ENCODE data around the gene MGAT4B.
"Not testable (repeated sequence)": the region's sequence is repeated elsewhere in the genome, so short reads cannot be mapped to it uniquely, and the experiment has no call there.

Gene MGAT4B

DNA sequence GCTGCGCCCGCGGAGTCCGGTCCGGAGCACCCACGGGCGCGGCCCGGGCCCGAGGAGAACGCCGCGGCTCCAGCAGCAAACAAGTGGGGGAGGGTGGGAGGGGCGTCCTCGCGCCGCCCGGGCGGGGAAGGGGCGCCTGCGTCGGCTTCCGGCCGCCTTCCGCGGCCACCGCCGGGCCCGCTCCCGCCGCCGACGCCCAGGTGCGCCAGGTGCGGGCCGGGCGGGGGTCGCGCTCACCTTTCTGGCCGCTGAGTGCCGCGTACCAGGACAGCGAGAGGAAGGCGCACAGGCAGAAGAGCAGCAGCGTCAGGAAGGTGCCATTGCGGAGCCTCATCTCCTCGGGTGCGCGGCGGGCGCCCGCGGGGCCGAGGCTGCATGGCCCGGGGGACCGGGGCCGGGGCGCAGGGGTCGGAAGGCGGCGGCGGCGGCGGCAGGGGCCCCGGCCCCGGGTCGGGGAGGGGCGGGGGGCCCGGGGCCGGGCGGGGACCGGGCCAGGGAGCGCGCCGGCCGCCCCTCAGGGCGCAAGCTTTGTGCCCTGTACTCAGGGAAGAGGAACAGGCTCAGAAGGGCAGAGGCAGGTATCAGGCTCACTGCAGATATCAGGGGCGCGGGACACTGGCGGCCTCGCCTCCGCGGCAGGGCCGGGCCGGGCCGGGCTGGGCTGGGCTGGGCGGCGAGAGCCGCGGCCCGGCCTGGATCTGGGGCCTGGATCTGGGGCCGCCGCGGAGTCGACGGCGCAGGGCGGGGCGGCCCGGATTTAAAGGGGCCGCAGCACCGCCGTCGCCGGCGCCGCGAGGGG is at the start of gene MGAT4B:
TSS of gene MGAT4B (minus strand) at position 617 of the 799 bp plus-strand sequence. CDS start at position 334, 283 bp downstream.
- peak in 42 of 58 donors; percentile 22 to 77 (median 56) for DNase-seq

GRCh38 chr5:179854356-179854755 is 47.7 kb upstream of the MGAT4B start:
- no peak for DNase-seq

GRCh38 chr5:179852993-179853547 is 46.4 kb upstream of the MGAT4B start:
- no peak for DNase-seq

- no peak for DNase-seq
Measured at GRCh38 chr5:179841621-179842020, 35.0 kb upstream of the MGAT4B start.

DNA sequence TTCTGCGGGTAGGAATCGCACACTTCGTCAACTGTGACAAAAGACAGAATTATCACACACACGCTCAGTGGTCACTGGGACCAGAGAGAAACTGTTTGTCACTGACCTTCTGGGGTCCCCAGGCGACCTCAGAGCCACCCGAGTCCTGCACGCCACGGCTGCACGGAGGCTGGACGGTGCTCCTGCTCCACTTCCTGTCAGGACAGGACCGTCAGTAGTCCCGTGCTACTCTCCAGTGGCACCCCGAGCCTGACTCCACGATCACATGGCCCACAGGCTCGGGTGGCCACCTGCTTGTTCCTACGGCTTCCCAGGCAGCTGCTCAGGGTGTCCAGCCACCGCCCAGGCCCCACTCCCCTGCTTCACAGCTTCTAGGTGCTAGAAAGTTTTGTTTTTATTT is 34.1 kb upstream of the MGAT4B start:
- no peak for DNase-seq

- DNase-seq, result no peak
Measured at GRCh38 chr5:179840321-179840720, 33.7 kb upstream of the MGAT4B start.

DNA sequence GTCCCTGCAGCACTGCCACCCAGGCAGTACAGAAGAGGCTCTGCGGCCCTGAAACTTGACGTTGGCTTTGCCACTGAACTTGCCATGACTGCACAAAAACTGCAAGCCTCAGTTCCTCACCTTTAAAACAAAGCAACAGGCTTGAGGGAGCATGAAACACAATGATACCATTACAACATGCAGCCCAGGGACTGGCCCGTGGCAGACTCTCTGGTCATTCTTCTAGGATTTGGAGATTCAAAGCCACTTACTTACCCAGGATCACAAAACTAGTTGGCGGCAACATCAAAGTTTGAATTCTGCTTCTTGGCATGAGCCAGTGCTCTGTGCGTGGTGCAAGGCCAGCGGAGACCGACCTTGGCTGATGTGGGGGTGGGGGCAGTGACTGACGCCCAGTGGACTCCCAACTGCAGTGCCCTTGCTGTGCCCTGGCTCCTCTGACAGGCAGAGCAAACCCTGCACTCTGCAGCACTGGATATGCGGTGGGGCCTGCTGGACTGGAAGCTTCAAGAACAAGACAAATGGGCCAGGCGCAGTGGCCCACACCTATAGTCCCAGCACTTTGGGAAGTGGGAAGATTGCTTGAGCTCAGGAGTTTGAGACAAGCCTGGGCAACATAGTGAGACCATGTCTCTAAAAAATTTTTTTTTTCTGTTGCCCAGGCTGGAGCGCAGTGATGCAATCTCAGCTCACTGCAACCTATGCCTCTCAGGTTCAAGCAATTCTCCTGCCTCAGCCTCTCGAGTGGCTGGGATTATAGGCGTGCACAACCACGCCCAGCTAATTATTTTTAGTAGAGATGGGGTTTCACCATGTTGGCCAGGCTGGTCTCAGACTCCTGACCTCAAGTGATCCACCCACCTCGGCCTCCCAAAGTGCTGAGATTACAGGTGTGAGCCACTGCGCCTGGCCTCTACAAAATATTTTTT is 32.9 kb upstream of the MGAT4B start:
- DNase-seq, result no peak

GRCh38 chr5:179837076-179838011 is 30.7 kb upstream of the MGAT4B start:
- DNase-seq, result no peak

DNA sequence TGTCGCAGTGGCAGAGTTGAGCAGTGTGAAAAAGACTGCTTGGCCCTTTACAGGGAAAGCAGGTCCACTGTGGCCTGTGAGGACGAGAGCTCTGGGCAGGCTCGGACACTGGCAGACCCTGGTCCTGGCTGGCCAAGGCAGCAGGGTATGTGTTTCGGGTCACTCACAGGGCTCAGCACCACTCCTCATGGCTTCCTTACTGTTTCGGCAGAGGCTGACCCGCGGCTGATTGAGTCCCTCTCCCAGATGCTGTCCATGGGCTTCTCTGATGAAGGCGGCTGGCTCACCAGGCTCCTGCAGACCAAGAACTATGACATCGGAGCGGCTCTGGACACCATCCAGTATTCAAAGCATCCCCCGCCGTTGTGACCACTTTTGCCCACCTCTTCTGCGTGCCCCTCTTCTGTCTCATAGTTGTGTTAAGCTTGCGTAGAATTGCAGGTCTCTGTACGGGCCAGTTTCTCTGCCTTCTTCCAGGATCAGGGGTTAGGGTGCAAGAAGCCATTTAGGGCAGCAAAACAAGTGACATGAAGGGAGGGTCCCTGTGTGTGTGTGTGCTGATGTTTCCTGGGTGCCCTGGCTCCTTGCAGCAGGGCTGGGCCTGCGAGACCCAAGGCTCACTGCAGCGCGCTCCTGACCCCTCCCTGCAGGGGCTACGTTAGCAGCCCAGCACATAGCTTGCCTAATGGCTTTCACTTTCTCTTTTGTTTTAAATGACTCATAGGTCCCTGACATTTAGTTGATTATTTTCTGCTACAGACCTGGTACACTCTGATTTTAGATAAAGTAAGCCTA is 29.8 kb upstream of the MGAT4B start:
- no peak for DNase-seq

DNA sequence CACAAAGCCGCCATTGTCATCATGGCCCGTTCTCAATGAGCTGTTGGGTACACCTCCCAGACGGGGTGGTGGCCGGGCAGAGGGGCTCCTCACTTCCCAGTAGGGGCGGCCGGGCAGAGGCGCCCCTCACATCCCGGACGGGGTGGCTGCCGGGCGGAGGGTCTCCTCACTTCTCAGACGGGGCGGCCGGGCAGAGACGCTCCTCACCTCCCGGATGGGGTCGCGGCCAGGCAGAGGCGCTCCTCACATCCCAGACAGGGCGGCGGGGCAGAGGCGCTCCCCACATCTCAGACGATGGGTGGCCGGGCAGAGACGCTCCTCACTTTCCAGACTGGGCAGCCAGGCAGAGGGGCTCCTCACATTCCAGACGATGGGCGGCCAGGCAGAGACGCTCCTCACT is 28.2 kb upstream of the MGAT4B start:
- not testable (repeated sequence) for DNase-seq

DNA sequence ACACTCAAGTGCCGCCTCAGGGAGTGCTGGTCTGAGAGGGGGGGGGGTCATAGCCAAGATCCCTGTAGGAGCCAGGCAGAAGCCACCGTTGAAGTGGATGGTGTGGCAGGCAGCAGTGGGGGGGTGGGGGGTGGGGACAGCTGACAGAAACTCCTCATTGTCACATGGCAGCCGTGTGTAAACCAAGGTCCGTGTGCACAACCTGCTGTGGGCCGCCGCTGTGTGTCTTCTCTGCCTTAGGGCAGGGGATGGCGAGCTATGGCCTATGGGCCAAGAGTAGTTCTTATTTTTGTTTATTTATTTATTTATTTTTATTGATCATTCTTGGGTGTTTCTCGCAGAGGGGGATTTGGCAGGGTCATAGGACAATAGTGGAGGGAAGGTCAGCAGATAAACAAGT is 27.5 kb upstream of the MGAT4B start:
- DNase-seq, result no peak

GRCh38 chr5:179833709-179834070 is 27.0 kb upstream of the MGAT4B start:
- no peak for DNase-seq

GRCh38 chr5:179833056-179833708 is 26.5 kb upstream of the MGAT4B start:
- DNase-seq, result no peak

DNA sequence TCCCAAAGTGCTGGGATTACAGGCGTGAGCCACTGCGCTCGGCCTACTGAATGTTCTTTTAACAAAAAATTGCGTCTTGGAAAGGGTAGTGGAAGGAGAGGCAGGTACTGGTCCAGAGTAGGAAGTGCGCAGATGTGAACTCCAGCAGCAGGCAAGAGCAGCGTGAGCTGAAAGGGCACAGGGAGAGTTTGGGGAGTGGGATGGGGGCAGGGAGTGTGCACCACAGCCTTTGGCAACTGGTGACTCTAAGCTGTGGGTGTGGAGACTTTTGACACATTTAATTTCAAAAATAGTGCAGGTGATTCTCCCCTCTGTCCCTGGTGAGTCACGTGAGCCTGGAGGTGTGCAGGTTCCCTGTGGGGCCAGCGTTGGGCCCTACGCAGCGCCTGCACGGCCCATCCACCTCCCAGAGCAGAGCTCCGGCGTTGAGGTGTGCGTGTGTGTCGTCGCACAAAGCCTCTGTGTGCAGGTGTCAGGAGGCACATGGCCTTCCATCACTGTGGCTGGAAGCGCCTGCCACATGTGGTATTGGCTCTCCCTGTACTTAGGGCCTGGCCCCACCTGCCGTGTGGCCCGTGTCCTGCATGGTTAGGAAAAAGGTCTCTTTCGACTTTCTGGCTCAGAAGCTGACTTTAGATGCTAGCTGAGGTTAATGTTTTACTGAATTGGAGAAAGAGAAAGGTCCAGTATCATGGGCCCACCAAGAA is 25.5 kb upstream of the MGAT4B start:
- no peak for DNase-seq

DNA sequence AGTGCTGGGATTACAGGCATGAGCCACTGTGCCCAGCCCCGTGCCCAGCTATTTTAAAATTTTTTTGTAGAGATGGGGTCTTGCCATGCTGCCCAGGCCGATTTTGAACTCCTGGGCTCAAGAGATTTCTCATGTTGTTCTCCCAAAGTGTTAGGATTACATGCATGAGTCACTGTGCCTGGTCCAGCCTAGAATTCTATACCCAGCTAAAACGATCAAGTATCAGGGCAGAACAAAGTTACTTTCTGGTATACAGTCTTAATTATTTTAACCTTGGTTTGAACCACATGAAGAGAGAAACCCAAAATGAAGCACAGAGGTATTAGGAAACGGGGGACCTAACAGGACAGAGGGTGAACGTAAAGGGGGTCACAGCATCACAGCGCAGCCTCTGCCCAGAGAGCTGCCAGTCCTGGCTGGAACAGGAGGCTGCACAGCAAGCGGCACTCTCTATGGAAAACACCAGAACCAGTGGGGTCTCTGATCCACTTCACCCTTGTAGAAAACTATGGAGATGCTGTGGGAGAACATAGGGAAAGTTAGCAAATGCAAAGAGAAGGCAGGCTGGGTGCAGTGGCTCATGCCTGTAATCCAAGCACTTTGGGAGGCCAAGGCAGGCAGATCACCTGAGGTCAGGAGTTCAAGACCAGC is 24.3 kb upstream of the MGAT4B start:
- DNase-seq, result no peak

- no peak for DNase-seq
Measured at GRCh38 chr5:179829732-179830435, 23.2 kb upstream of the MGAT4B start.

DNA sequence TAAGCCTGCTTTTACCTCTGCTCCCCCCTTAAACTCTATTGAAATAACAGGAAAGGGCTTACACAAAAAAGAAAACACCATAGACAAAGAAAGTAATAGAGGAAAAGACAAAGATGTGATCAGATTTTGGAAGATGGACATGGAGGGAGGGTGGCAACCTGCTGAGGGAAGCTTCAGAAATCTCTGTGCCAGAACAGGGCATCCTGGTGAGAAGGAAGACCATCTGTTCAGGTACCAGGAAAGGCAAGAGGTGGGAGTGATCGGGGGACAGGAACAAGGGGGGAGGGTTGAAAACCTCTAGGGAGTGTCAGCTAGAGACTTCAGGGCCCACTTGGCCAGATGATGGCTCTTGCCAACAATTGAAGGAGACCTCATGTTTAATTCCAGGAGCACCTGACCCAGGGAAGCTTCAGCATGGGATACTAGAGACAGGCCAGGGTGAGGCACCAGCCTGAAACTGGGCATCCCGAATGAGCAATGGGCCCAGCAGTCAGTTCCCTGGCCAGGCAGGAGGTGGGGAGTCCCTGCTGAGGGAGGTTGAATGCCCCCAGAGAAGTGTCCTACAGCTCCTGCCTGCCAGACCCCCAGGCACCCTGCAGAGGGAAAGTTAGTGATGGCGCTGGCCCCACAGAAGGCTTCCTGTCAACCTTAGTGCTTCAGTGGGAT is 22.2 kb upstream of the MGAT4B start:
- no peak for DNase-seq

Data from anterior cingulate cortex (tissue), 58 donors.